ENCODE measurements around the gene INKA2.
A peak's percentile ranks its signal among the peaks of the same experiment; 100 is the strongest.
"Not testable (repeated sequence)": the region's sequence is repeated elsewhere in the genome, so short reads cannot be mapped to it uniquely, and the experiment has no call there.

The INKA2 gene

GRCh38 chr1:111749628-111750027, 10.4 kb upstream of the INKA2 start:
- DNase-seq = no peak

GRCh38 chr1:111747947-111748346, 8.8 kb upstream of the INKA2 start:
- no peak for DNase-seq

GRCh38 chr1:111747282-111747734, 8.1 kb upstream of the INKA2 start:
- DNase-seq = peak; percentile 49

- DNase-seq = no peak
Measured at GRCh38 chr1:111746614-111746999, 7.4 kb upstream of the INKA2 start.

- DNase-seq = no peak
Measured at GRCh38 chr1:111745675-111746613, 6.7 kb upstream of the INKA2 start.

GRCh38 chr1:111743679-111744101, 4.5 kb upstream of the INKA2 start:
- DNase-seq = no peak

GRCh38 chr1:111742938-111743549, 3.8 kb upstream of the INKA2 start:
- no peak for DNase-seq

- not testable (repeated sequence) for DNase-seq
Measured at GRCh38 chr1:111742292-111742691, 3.1 kb upstream of the INKA2 start.

GRCh38 chr1:111739925-111740765, 950 bp upstream of the INKA2 start:
- DNase-seq = peak; percentile 41

GRCh38 chr1:111738436-111739193, 580 bp downstream of the INKA2 start:
- DNase-seq = no peak

- DNase-seq = no peak
Measured at GRCh38 chr1:111738133-111738435, 1.1 kb downstream of the INKA2 start.

- DNase-seq = no peak
Measured at GRCh38 chr1:111737216-111738132, 1.7 kb downstream of the INKA2 start.

GRCh38 chr1:111736548-111737215, 2.5 kb downstream of the INKA2 start:
- peak; percentile 48 for DNase-seq

- DNase-seq = no peak
Measured at GRCh38 chr1:111735858-111736544, 3.2 kb downstream of the INKA2 start.

GRCh38 chr1:111735321-111735720, 3.9 kb downstream of the INKA2 start:
- DNase-seq = no peak

GRCh38 chr1:111734856-111735255, 4.3 kb downstream of the INKA2 start:
- DNase-seq = no peak

GRCh38 chr1:111734426-111734825, 4.8 kb downstream of the INKA2 start:
- DNase-seq = no peak

- DNase-seq = no peak
Measured at GRCh38 chr1:111733992-111734341, 5.2 kb downstream of the INKA2 start.

GRCh38 chr1:111733183-111733991, 5.8 kb downstream of the INKA2 start:
- DNase-seq = no peak

- DNase-seq = no peak
Measured at GRCh38 chr1:111732718-111733117, 6.5 kb downstream of the INKA2 start.

All from NCI-H2029 (cell line).